ENCODE results near the gene RAPH1.

DNA sequence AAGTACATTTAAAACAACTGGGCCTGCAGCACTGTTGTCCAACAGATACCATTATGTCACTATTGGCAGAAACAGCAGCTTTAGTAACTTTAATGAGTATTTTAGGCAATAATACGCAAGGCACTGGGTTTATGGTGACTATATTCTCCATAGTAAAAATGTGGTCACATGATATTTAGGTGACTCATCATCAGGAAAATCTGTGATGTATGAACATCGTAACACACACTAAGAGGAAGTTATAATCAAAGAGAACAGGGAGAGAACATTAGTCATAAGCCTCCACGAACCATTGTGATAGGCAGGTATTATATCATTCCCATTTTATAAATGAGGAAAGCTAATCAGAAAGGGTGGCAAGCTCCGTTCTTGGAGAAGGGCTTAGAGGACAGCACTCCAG lies 36.9 kb downstream of the RAPH1 start:
- no peak for TF ChIP-seq EP300 (IDR thresholded peaks at IDR 0.05; ENCODE audit: borderline replicate concordance)
- no peak for TF ChIP-seq NFIC (IDR thresholded peaks at IDR 0.05)
- TF ChIP-seq FOXM1 (IDR thresholded peaks at IDR 0.05; ENCODE audit: borderline replicate concordance, low read depth) = no peak
- no peak for TF ChIP-seq EGR1 (IDR thresholded peaks at IDR 0.05)
- no peak for TF ChIP-seq TEAD4 (IDR thresholded peaks at IDR 0.05)
- no peak for TF ChIP-seq YY1 (IDR thresholded peaks at IDR 0.05; ENCODE audit: low read depth)
- TF ChIP-seq, protein P1, sequence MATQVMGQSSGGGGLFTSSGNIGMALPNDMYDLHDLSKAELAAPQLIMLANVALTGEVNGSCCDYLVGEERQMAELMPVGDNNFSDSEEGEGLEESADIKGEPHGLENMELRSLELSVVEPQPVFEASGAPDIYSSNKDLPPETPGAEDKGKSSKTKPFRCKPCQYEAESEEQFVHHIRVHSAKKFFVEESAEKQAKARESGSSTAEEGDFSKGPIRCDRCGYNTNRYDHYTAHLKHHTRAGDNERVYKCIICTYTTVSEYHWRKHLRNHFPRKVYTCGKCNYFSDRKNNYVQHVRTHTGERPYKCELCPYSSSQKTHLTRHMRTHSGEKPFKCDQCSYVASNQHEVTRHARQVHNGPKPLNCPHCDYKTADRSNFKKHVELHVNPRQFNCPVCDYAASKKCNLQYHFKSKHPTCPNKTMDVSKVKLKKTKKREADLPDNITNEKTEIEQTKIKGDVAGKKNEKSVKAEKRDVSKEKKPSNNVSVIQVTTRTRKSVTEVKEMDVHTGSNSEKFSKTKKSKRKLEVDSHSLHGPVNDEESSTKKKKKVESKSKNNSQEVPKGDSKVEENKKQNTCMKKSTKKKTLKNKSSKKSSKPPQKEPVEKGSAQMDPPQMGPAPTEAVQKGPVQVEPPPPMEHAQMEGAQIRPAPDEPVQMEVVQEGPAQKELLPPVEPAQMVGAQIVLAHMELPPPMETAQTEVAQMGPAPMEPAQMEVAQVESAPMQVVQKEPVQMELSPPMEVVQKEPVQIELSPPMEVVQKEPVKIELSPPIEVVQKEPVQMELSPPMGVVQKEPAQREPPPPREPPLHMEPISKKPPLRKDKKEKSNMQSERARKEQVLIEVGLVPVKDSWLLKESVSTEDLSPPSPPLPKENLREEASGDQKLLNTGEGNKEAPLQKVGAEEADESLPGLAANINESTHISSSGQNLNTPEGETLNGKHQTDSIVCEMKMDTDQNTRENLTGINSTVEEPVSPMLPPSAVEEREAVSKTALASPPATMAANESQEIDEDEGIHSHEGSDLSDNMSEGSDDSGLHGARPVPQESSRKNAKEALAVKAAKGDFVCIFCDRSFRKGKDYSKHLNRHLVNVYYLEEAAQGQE (IDR thresholded peaks at IDR 0.05; ENCODE audit: low read depth) = no peak
- no peak for TF ChIP-seq CEBPB (IDR thresholded peaks at IDR 0.05)
- no peak for TF ChIP-seq TAF1 (IDR thresholded peaks at IDR 0.05; ENCODE audit: low read depth)
- TF ChIP-seq RAD21 (IDR thresholded peaks at IDR 0.05; ENCODE audit: low read depth) = no peak
- no peak for TF ChIP-seq TCF12 (IDR thresholded peaks at IDR 0.05; ENCODE audit: low read depth)
- TF ChIP-seq CREB1 (IDR thresholded peaks at IDR 0.05; ENCODE audit: low read depth) = no peak

Data from Ishikawa (cell line).